ENCODE measurements around the gene NREP.

NREP gene

GRCh38 chr5:111691508-111691907 lies 65.5 kb downstream of the NREP start:
- DNase-seq: no peak

- no peak for DNase-seq
These were observed 67.5 kb downstream of the NREP start for GRCh38 chr5:111689357-111689935.

- peak; percentile 1 for DNase-seq
These were observed 71.0 kb downstream of the NREP start for GRCh38 chr5:111685969-111686368.

DNA sequence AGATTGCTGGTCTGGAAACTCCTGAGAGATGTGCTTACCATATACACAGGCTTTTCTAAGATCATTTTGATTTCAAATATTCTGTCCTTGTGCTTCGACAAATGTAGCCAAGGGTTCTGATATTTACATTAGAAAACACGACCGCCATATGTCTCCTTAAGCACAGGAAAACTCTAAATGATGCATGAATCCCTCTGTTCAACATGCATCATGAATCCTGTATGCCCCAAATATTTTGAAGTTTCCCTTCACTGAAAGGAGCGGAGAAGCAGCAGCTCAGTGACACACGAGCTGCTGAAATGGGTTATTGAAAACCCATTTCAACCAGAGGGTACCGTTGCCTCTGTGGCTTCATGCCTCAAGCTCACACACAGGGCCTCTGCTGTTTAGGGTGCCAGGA lies 74.4 kb downstream of the NREP start:
- DNase-seq: no peak

- DNase-seq: no peak
These were observed 74.9 kb downstream of the NREP start for GRCh38 chr5:111682121-111682520.

- DNase-seq: no peak
These were observed 75.4 kb downstream of the NREP start for GRCh38 chr5:111681414-111682120.

DNA sequence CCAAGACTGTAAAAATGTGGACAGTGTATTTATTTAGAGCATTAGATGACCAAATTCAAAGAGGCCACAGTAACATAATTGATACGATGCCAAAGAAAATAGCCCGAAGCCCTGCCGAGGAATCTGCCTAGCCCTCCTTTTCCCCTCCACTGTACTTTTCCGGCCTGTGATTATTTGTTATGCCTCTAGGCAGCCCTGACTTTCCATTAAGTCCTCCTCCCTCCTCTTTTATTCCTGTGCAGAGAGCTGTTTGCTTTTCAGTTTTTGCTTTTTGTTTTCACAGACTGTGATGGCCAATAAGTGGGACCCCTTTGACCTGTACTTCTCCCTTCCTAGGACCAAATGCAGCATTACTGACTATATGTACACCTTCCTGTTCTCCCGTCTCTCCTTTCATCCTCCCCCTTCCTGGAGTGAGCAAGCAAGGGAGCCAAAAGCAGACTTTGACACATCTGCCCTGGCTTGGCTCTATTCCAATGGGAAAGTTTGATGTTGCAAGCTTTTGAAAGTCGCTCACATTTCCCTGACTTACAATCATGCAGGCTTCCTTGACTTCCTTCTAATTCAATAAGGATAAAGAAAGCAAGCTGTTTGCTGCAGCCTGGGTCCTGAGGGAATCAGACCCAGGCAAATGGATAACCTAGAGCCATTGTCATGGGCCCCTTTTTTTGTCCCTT lies 76.1 kb downstream of the NREP start:
- peak; percentile 12 for DNase-seq

- no peak for DNase-seq
These were observed 77.4 kb downstream of the NREP start for GRCh38 chr5:111679611-111680010.

Data from NCI-H1105 treated with DMSO at 0.1 percent for 48 hours (cell line).